SK-N-SH (cell line): ENCODE measurements around the gene HNRNPC. TPM values are rescaled to one million over a fixed set of nuclear protein-coding genes. Genes with fewer than 3 reads are reported as not detected.
A peak's percentile ranks its signal among the peaks of the same experiment; 100 is the strongest.

ENCODE experiments used
- CTCF ChIA-PET: fragments of 300-600, 350-600 bp; formaldehyde crosslinking; extraction: SDS; loops from one replicate; lab custom pipeline; 2021; lab: Yijun Ruan, JAX
- POLR2A ChIA-PET: fragments of 350-600 bp; sonication (Branson Sonifier 250); formaldehyde crosslinking; extraction: SDS; loops from one replicate; lab custom pipeline; 2020; ENCODE audit warnings: antibody characterized with exemption, inconsistent platforms; lab: Yijun Ruan, JAX
- DNase-seq: peaks from one replicate; pipeline ENCODE4 v3.0.0; 2012
- H2AFZ ChIP-seq: fragments of 200-600 bp; sonication (generic); 2 replicates; pipeline ENCODE4 v1.8.1; 2016; ENCODE audit warnings: antibody characterized with exemption, mild to moderate bottlenecking, low read depth
- H3F3A ChIP-seq: fragments of 200-600 bp; sonication (generic); replicated peaks from 2 replicates; pipeline ENCODE3; 2016; ENCODE audit warnings: antibody characterized with exemption, mild to moderate bottlenecking; ENCODE audit not compliant: insufficient read depth
- H3K27ac ChIP-seq, 2 experiments: fragments of 200-500 bp in 1 of 2; fragments of 200-600 bp in 1 of 2; sonication (Bioruptor generic) in 1 of 2; sonication (generic), shearing (Covaris generic) in 1 of 2; 2 replicates each; pipeline versions ENCODE4 v1.5.1 to v1.6.1; 2014 to 2016; ENCODE audit warnings: low read depth in 2 of 2, inconsistent platforms in 1 of 2, low read length in 1 of 2, mild to moderate bottlenecking in 1 of 2, mixed read lengths in 1 of 2
- H3K27me3 ChIP-seq: fragments of 200-600 bp; sonication (generic), shearing (Covaris generic); 2 replicates; pipeline ENCODE4 v1.6.1; 2016; ENCODE audit warnings: mixed run types; ENCODE audit not compliant: insufficient read depth
- H3K36me3 ChIP-seq, 2 experiments: fragments of 200-500 bp in 1 of 2; fragments of 200-600 bp in 1 of 2; sonication (Bioruptor generic) in 1 of 2; sonication (generic) in 1 of 2; replicated peaks in 1 of 2; 2 replicates each; pipeline versions ENCODE3 to v1.5.1; 2014 to 2016; ENCODE audit warnings: low read length in 1 of 2, mild to moderate bottlenecking in 1 of 2; ENCODE audit not compliant: insufficient read depth in 2 of 2, control insufficient read depth in 1 of 2
- H3K4me1 ChIP-seq, 2 experiments: fragments of 200-500 bp in 1 of 2; fragments of 200-600 bp in 1 of 2; sonication (Bioruptor generic) in 1 of 2; sonication (generic), shearing (Covaris generic) in 1 of 2; 2 replicates each; pipeline versions ENCODE4 v1.5.1 to v1.6.1; 2014 to 2016; ENCODE audit warnings: low read depth in 1 of 2, low read length in 1 of 2, mixed run types in 1 of 2; ENCODE audit not compliant: insufficient read depth in 2 of 2, control insufficient read depth in 1 of 2
- H3K4me2 ChIP-seq: fragments of 200-600 bp; sonication (generic), shearing (Covaris generic); 2 replicates; pipeline ENCODE4 v1.6.1; 2017; ENCODE audit warnings: mixed run types
- H3K4me3 ChIP-seq, 2 experiments: fragments of 200-500 bp in 1 of 2; fragments of 200-600 bp in 1 of 2; sonication (Bioruptor generic) in 1 of 2; sonication (generic), shearing (Covaris generic) in 1 of 2; 2 replicates each; pipeline versions ENCODE4 v1.5.1 to v1.8.1; 2014 to 2016; ENCODE audit warnings: low read depth in 2 of 2, inconsistent platforms in 1 of 2, low read length in 1 of 2, mild to moderate bottlenecking in 1 of 2, mixed read lengths in 1 of 2, moderate library complexity in 1 of 2
- H3K79me2 ChIP-seq: fragments of 200-600 bp; sonication (generic); 2 replicates; pipeline ENCODE4 v1.8.1; 2017; ENCODE audit warnings: mild to moderate bottlenecking; ENCODE audit not compliant: insufficient read depth
- H3K9ac ChIP-seq: fragments of 200-600 bp; sonication (generic); 2 replicates; pipeline ENCODE4 v1.6.1; 2017; ENCODE audit warnings: mixed run types
- H3K9me2 ChIP-seq: fragments of 200-600 bp; sonication (generic); 2 replicates; pipeline ENCODE4 v1.6.1; 2017; ENCODE audit warnings: mixed run types
- H3K9me3 ChIP-seq: fragments of 200-600 bp; sonication (generic); 2 replicates; pipeline ENCODE4 v1.6.1; 2017; ENCODE audit warnings: mixed run types, mild to moderate bottlenecking, moderate library complexity
- H4K20me1 ChIP-seq: fragments of 200-600 bp; sonication (generic); 2 replicates; pipeline ENCODE4 v1.6.1; 2017; ENCODE audit warnings: mild to moderate bottlenecking, mixed run types; ENCODE audit not compliant: insufficient read depth
- CHD2 ChIP-seq: fragments of 150-350 bp; IDR thresholded peaks from 2 replicates; pipeline ENCODE4 v1.6.1; 2018; ENCODE audit warnings: low read length; ENCODE audit not compliant: partially characterized antibody
- EP300 ChIP-seq, 2 experiments: IDR thresholded peaks; 2 replicates each; pipeline versions ENCODE4 v1.4.0 to v1.6.1; 2012; ENCODE audit warnings: borderline replicate concordance in 1 of 2, low read depth in 1 of 2, low read length in 1 of 2
- FOSL2 ChIP-seq: IDR thresholded peaks from 2 replicates; pipeline ENCODE4 v1.4.0; 2012; ENCODE audit warnings: low read depth, mild to moderate bottlenecking, moderate library complexity, borderline replicate concordance
- FOXJ3 ChIP-seq: sonication (generic); formaldehyde crosslinking; IDR thresholded peaks from 2 replicates; pipeline ENCODE4 v1.5.1; 2020; ENCODE audit warnings: mild to moderate bottlenecking, missing genetic modification reagents
- JUND ChIP-seq: IDR thresholded peaks from 2 replicates; pipeline ENCODE4 v1.4.0; 2012
- MEF2A ChIP-seq: IDR thresholded peaks from 2 replicates; pipeline ENCODE4 v1.4.0; 2012; ENCODE audit warnings: low read depth, borderline replicate concordance
- NFIC ChIP-seq: IDR thresholded peaks from 2 replicates; pipeline ENCODE4 v1.4.0; 2012; ENCODE audit warnings: borderline replicate concordance
- POLR2AphosphoS5 ChIP-seq: IDR thresholded peaks from 2 replicates; pipeline ENCODE4 v1.6.1; 2012; ENCODE audit warnings: low read depth, low read length
- TCF12 ChIP-seq: IDR thresholded peaks from 2 replicates; pipeline ENCODE4 v1.4.0; 2012
- YY1 ChIP-seq: IDR thresholded peaks from 2 replicates; pipeline ENCODE4 v1.4.0; 2012; ENCODE audit warnings: low read depth, mild to moderate bottlenecking
- WGBS: methylation state at CpG from one replicate; pipeline ENCODE4 v1.1.6; 2017; ENCODE audit warnings: low lambda C conversion rate; 5-methylcytosine and 5-hydroxymethylcytosine counted together
- polyA plus RNA-seq, 3 experiments: library from polyadenylated mRNA; depleted of rRNA; stranded (reverse); fragments of >200 nt; gene quantifications; 2 replicates each; pipeline ENCODE4 v1.2.3, GENCODE V29; 2012
- TF ChIP-seq, protein P1 (sequence below): IDR thresholded peaks from 2 replicates; pipeline ENCODE4 v1.4.0; 2012; ENCODE audit warnings: low read depth, borderline replicate concordance
- TF ChIP-seq, protein P2 (sequence below): IDR thresholded peaks from 2 replicates; pipeline ENCODE4; 2012
- TF ChIP-seq, protein P3 (sequence below): IDR thresholded peaks from 2 replicates; pipeline ENCODE4 v1.6.1; 2012; ENCODE audit warnings: mild to moderate bottlenecking, low read depth, low read length, moderate library complexity

The HNRNPC gene
- polyA plus RNA-seq, 1 of the 3 experiments (the other 2 are of a cell fraction): 341 TPM

DNA sequence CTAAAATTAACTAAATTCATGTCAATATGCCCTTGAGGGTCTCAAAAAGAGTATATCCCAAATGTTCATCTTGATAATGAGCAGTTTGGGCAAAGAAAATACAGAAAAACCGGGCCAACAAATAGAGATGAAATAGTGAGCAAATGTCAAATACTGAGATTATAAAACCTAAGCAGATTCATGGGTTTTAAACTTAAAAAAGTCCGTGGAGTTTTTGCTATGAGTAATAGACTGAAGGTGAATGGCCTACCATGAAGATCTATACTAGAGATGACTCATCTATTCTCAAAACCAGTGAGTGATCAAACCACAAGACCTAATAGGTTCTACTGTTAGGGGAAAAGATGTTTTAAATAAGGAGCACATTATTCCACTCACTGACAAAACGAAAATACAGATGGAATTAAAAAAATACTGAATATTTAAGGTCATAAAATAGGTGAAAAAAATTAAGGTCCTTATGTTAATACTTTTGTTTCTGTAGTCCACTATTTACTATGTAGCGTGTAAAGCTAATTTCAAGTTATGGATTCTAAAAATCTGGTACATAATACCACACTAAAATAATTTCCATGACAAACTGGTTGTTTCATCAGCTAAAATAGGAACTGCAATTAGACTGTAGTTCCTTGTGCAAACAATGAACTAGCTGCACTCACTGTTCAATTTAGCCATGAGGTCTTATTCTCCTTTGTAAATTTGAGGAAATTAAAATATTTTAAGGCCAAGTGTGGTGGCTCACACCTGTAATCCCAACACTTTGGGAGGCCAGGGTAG is 5.0 kb downstream of the HNRNPC start:
- no peak for DNase-seq
- TF ChIP-seq EP300 (IDR thresholded peaks at IDR 0.05; ENCODE audit: borderline replicate concordance in 1 of 2, low read depth in 1 of 2, low read length in 1 of 2) (0 out of 4 replicates have a peak, but pooled peaks of 1 of the 2 experiments have one; percentile 14), JUND (peak; percentile 82), POLR2AphosphoS5 (peak; percentile 27; the same call in 1 of the 2 replicates), TCF12 (peak; percentile 52), NFIC (no peak), YY1 (0 out of 2 replicates have a peak, but pooled peaks have one; percentile 11), FOSL2 (peak; percentile 91)
- TF ChIP-seq, protein P1, sequence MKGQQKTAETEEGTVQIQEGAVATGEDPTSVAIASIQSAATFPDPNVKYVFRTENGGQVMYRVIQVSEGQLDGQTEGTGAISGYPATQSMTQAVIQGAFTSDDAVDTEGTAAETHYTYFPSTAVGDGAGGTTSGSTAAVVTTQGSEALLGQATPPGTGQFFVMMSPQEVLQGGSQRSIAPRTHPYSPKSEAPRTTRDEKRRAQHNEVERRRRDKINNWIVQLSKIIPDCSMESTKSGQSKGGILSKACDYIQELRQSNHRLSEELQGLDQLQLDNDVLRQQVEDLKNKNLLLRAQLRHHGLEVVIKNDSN: no peak
- TF ChIP-seq, protein P2, sequence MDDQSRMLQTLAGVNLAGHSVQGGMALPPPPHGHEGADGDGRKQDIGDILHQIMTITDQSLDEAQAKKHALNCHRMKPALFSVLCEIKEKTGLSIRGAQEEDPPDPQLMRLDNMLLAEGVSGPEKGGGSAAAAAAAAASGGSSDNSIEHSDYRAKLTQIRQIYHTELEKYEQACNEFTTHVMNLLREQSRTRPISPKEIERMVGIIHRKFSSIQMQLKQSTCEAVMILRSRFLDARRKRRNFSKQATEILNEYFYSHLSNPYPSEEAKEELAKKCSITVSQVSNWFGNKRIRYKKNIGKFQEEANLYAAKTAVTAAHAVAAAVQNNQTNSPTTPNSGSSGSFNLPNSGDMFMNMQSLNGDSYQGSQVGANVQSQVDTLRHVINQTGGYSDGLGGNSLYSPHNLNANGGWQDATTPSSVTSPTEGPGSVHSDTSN: peak; percentile 21; the same call in 1 of the 2 replicates
- H3K4me3 ChIP-seq: no peak overlapping the region; a peak in 1 of 4 replicates
- H3F3A ChIP-seq: peaks cover 61% of the 10 kb centered on the region
- H3K9me3 ChIP-seq: no peaks in the 10 kb centered on the region
- no peaks in the 10 kb centered on the region for H3K27me3 ChIP-seq
- ChIA-PET CTCF (interaction anchor here (1.1 to 1.3 kb wide), 2 partner anchors 22 to 24 kb away, joined by 3 to 4 read pairs; no protein-coding TSS in a partner anchor), POLR2A (interaction anchor here (1.0 kb wide), 1 partner anchor 9 kb away, joined by 3 read pairs; no protein-coding TSS in a partner anchor)
- H3K36me3 ChIP-seq: peaks cover 62 to 80% of the 10 kb centered on the region in 2 experiments
- no peaks in the 10 kb centered on the region for H3K9me2 ChIP-seq
- no peak overlapping the region; the same call in 1 of the 2 replicates for H3K9ac ChIP-seq
- peak overlapping the region; percentile 8 to 78; a peak in 3 of 4 replicates for H3K27ac ChIP-seq
- no peak overlapping the region for H2AFZ ChIP-seq
- peak overlapping the region; percentile 90 for H3K4me2 ChIP-seq
- H3K4me1 ChIP-seq: peaks cover 13 to 35% of the 10 kb centered on the region in 2 experiments
- WGBS: 26% methylated on average over 4 of the region's 4 CpGs
- peaks cover 94% of the 10 kb centered on the region for H4K20me1 ChIP-seq
- H3K79me2 ChIP-seq: peaks cover 100% of the 10 kb centered on the region

GRCh38 chr14:21263284-21264024 is 5.8 kb downstream of the HNRNPC start:
- Histone ChIP-seq H2AFZ (no peak overlapping the region), H3K4me3 (no peak overlapping the region; a peak in 1 of 4 replicates), H3K27me3 (no peaks in the 10 kb centered on the region), H4K20me1 (peaks cover 99% of the 10 kb centered on the region), H3K9me3 (no peaks in the 10 kb centered on the region), H3K36me3 (peaks cover 70 to 84% of the 10 kb centered on the region in 2 experiments), H3K9ac (no peak overlapping the region; the same call in 1 of the 2 replicates), H3K9me2 (no peaks in the 10 kb centered on the region), H3K4me1 (peaks cover 13 to 41% of the 10 kb centered on the region in 2 experiments), H3K4me2 (peak overlapping the region; percentile 90), H3F3A (peaks cover 67% of the 10 kb centered on the region), H3K79me2 (peaks cover 100% of the 10 kb centered on the region), H3K27ac (peak overlapping the region in 1 of 2 experiments; percentile 78; a peak in 3 of 4 replicates)
- 40% methylated on average over 5 of the region's 5 CpGs for WGBS
- TF ChIP-seq, protein P3, sequence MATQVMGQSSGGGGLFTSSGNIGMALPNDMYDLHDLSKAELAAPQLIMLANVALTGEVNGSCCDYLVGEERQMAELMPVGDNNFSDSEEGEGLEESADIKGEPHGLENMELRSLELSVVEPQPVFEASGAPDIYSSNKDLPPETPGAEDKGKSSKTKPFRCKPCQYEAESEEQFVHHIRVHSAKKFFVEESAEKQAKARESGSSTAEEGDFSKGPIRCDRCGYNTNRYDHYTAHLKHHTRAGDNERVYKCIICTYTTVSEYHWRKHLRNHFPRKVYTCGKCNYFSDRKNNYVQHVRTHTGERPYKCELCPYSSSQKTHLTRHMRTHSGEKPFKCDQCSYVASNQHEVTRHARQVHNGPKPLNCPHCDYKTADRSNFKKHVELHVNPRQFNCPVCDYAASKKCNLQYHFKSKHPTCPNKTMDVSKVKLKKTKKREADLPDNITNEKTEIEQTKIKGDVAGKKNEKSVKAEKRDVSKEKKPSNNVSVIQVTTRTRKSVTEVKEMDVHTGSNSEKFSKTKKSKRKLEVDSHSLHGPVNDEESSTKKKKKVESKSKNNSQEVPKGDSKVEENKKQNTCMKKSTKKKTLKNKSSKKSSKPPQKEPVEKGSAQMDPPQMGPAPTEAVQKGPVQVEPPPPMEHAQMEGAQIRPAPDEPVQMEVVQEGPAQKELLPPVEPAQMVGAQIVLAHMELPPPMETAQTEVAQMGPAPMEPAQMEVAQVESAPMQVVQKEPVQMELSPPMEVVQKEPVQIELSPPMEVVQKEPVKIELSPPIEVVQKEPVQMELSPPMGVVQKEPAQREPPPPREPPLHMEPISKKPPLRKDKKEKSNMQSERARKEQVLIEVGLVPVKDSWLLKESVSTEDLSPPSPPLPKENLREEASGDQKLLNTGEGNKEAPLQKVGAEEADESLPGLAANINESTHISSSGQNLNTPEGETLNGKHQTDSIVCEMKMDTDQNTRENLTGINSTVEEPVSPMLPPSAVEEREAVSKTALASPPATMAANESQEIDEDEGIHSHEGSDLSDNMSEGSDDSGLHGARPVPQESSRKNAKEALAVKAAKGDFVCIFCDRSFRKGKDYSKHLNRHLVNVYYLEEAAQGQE: no peak
- TF ChIP-seq FOXJ3 (no peak), MEF2A (no peak), CHD2 (no peak)
- TF ChIP-seq, protein P1: no peak
- DNase-seq: no peak
- CTCF ChIA-PET: interaction anchor here (1.1 kb wide), 1 partner anchor 21 kb away, joined by 3 read pairs; no protein-coding TSS in a partner anchor
- POLR2A ChIA-PET: no interaction called here
